Measurements from ENCODE around the gene PNPLA8.

GRCh38 chr7:108452707-108453106 lies 73.2 kb downstream of the PNPLA8 start:
- TF ChIP-seq CTCF (IDR thresholded peaks at IDR 0.05) (peak; percentile 69), EZH2phosphoT487 (IDR thresholded peaks at IDR 0.05) (no peak)

Data from neural progenitor cell (in vitro differentiated cells).